ENCODE measurements around the gene SLC7A7.
"Not testable (repeated sequence)": the region's sequence is repeated elsewhere in the genome, so short reads cannot be mapped to it uniquely, and the experiment has no call there.

SLC7A7 gene

DNA sequence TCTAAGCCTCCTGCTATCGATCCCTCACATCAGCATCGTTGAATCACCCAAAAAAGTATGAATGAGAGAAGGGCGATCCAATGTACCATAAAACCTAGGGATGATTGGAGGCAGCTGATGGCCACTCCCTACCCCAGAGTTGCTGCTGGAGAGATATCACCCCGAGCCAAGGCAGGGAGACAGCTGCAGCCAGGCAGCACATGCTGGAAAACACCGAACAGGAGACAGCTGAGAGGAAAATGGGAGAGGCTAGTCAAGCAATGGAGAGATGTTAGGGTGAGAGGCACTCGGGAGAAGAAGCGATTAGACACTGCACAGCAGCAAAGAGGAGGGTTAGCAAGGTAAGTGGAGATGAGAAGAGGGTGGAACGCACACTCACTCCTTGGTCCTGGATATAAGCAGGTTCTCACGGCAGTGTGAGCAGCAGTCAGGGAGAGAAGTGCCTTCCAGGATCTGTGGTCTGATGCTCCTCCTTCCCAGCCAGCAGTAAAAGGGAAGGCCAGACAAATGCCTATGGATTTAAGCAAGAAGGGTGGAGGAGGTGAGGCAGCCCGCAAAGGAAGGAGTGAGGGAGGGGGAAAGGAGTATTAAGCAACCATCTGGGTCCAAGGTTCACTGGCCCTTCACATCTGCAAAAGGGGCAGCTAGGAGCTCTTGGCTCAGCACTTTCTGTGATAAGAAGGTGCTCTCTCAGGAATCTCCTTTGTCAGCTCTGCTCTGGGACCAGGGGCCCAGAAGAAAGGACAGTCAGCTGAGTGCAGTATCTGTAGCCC is at the start of gene SLC7A7:
Gene SLC7A7, minus strand, starts transcription at position 495 of the 773 bp plus-strand sequence. CDS start 2,037 bp downstream, outside the sequence.
- no peak for DNase-seq (ENCODE audit: low read depth in 1 of 2, low spot score in 1 of 2)

DNA sequence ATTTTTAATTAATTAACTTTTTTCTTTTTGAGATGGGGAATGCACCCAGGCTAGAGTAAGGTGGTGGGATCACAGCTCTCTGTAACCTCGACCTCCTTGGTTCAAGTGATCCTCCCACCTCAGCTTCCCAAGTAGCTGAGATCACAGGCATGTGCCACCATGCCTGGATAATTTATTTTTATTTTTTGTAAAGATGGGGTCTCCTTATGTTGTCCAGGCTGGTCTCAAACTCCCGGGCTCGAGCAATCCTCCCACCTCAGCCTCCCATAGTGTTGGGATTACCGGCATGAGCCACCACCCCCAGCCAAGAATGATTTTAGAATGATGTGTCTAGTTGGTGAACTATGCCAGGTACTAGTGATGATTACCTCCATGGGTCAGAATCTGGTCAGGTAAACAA is 49.7 kb upstream of the SLC7A7 start:
- no peak for DNase-seq (ENCODE audit: low read depth in 1 of 2, low spot score in 1 of 2)

DNA sequence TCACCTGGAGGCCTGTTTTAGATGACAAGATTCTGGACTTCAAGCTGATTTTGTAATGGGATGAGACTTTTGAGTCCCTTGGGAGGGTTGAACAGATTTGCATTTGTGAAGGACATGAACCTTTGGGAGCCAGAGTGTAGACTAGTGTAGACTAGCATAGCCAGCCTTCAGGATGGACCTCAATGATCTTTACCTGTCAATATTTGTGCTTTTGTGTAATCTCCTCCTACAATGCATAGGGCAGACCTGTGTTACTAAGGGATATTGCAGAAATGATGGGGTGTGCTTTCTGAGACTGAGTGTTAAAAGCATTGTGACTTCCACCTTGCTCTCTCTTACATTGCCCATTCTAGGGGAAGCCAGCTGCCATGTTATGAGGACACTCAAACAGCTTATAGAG is 46.4 kb upstream of the SLC7A7 start:
- no peak for DNase-seq (ENCODE audit: low read depth in 1 of 2, low spot score in 1 of 2)

DNA sequence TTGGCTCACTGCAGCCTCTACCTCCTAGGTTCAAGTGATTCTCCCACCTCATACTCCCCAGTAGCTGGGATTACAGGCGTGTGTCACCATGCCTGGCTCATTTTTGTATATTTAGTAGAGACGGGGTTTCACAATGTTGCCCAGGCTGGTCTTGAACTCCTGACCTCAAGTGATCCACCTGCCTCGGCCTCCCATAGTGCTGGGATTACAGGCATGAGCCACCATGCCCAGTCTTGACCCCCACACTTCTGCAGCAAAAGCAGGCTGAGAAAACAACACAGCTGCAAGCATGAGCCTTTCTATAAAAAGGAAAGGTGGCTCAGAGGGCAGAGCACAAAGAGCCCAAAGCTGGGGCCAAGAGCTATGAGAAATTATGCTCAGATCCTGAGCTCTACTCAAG is 45.1 kb upstream of the SLC7A7 start:
- not testable (repeated sequence) for DNase-seq (ENCODE audit: low read depth in 1 of 2, low spot score in 1 of 2)

DNA sequence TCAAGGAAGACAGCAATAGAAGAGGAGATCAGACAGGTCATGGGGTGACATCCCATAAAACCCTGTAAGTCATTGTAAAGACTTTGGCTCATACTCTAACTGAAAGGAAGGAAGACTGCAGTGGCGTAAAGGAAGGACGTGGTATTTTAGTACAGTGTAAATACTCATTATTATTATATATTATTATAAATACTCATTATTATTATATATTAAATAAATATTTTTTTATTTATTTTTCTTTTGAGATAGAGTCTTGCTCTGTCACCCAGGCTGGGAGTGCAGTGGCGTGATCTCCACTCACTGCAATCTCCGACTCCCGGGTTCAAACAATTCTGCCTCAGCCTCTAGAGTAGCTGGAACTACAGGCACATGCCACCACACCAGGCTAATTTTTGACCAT is 41.2 kb upstream of the SLC7A7 start:
- no peak for DNase-seq (ENCODE audit: low read depth in 1 of 2, low spot score in 1 of 2)

DNA sequence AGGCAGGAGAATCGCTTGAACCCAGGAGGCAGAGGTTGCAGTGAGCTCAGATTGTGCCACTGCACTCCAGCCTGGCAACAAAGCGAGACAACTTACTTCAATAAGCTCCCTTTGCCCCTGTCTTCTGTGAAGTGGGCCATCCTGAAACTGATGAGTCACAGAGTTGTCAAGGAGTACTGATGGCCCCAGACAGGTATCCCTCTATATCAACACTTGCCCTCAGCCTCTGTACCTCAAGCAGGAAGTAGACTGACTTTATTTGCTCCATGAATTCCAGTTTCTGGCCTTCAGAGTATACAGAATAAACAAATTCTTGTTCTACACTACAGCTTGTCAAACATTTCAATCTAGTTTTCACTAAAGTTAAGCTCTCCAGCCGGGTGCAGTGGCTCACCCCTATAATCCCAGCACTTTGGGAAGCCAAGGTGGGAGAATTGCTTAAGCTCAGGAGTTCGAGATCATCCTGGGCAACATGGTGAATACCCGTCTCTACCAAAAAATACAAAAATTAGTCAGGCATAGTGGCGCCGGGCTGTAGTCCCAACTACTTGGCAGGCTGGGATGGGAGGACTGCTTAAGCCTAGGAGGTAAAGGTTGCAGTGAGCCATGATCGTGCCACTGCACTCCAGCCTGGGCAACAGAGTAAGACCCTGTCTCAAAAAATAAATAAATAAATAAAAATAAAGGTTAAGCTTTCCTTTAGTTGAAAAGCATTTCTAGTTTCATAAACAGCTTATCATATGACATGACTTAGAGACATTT is 39.9 kb upstream of the SLC7A7 start:
- no peak for DNase-seq (ENCODE audit: low read depth in 1 of 2, low spot score in 1 of 2)

DNA sequence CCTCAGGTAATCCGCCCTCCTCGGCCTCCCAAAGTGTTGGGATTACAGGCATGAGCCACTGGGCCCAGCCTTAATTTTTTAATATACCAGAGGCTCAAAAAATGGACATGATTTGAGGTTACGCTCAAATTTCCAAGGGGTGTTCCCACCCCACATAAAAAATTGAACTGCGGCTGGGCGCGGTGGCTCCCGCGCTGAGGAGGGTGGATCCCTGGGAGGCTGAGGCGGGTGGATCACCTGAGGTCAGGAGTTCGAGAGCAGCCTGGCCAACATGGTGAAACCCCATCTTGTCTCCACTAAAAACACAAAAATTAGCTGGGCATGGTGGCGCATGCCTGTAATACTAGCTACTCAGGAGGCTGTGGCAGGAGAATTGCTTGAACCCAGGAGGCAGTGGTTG is 39.1 kb upstream of the SLC7A7 start:
- not testable (repeated sequence) for DNase-seq (ENCODE audit: low read depth in 1 of 2, low spot score in 1 of 2)

DNA sequence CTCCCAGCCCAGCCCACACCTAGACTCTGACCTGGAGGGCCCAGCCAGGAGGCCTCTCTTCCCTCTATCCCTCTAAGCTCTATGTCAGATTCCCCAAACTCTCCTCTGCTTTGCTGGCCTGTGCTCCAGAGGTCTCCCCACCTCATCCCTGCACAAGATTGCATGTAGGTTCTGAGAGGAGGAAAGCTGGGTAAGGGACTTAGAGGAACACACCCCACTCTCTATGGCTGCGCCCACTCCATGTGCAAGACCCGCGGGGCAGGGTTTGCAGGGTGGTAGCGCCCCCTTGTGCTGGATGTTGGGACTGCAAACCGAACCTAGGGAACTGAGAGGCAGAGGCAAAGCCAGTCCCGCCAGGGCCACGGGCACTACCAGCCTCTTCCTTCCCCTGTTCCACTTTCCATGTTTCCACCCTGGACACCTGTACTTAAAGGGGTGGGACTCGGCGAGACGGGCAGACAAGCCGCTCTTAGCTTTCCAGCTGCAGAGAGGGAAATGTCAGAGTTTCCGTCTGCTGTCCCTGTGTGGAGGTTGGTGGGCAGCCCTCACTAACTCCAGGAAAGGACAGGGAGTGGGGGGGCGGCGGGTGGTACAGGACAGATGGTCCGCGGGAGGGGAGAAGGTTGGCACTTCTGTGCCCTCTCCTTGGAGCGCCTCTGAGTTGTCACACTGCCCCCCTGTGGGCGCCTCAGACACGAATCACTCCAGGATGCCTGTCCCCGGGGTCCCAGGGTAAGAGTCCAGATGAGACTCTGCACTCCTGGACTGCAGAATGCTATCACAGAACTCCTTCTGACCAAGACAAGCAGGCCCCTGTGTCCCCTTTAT is 37.9 kb upstream of the SLC7A7 start:
- peak; percentile 80 to 93 for DNase-seq (ENCODE audit: low read depth in 1 of 2, low spot score in 1 of 2)

DNA sequence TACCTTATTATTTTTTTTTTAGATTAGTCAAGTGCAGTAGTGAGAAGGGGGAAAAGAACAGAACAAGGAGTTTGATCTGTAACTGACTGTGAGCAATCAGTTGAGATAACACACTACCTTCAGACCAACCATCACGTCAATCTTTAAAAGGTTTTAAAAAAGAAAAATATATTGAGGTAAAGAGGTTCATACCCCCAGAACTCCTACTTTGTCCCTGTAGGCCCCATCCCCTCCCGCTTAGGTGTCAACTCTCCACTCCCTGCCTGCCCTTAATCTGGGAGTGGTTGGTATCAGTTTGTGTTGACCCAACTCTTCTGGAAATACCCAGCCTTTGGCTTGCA is 37.3 kb upstream of the SLC7A7 start:
- no peak for DNase-seq (ENCODE audit: low read depth in 1 of 2, low spot score in 1 of 2)

DNA sequence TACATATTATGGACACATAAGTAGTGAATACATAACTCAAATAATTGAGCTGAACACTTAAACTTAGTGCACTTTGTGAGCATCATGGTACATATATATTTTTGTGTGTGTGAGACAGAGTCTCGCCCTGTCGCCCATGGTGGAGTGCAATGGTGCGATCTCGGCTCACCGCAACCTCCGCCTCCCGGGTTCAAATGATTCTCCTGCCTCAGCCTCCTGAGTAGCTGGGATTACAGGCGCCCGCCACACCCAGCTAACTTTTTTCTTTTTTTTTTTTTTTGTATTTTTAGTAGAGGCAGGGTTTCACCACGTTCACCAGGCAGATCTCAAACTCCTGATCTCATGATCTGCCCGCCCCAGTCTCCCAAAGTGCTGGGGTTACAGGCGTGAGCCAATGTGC is 36.9 kb upstream of the SLC7A7 start:
- DNase-seq (ENCODE audit: low read depth in 1 of 2, low spot score in 1 of 2), result not testable (repeated sequence)

DNA sequence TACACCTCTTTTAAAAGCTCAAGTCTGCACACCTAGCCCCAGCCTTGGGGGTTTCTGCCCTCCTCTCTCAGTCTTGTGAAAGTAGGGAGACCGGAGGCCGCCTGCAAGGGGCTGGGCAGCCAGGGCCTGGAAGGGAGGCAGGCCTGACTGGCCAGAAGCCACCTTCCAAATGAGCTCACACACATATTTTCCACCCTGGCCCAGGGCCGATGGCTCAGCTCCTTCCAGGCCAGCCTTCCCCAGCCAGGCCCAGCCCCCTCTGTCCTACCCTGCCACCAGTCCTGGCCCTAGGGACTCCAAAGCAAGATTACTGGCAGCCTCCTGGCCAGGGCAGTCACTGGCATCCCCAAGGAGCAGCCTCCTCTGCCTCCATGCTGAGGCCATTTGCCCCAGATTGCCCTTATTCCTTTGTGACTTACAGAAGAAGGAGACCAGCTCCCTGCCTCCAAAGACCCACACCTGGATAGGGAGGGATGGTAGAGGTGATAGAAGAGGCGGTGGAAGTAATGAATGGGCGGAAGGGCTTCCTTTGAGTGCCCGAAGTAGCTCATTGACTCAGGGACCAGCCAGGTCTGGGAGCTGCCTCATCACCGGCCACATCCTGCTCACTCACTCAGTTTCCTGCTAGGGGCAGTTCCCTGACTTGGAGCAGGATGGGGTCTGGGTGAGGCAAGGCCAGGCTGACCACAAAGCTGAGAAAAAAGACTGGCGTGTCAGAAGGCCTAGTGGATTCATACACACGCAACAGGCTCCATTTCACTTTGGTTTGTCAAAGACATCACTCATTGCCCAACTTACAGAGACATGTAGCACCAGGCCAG is 35.9 kb upstream of the SLC7A7 start:
- no peak for DNase-seq (ENCODE audit: low read depth in 1 of 2, low spot score in 1 of 2)

DNA sequence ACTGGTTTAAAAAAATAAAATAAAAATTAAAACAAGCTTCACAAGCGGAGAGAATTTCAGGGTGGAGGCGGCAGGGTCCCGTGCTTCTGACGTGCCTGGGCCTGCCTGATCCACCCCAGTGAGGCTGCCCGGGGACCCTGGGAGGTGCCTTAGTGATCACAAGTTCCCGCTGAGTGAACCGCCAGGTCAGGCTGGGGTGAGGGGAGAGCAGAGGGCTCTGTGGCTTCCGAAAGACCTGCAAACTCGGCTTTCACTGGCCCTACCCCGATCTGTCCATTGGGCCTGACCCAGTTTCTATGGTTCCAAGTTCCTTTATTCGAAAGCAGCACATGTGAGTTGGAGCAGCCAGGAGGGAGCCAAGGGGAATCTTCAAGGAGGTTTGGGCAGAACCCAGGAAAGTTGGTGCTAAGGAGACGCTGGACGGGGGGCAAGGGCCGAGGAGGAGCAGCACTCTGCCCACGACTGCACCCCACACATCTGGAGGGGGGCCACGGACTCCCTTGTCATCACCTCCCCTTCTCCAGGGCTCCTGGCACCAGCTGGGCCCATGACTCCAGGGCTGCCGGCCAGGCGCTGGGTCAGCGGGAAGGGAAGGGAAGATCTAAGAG is 34.1 kb upstream of the SLC7A7 start:
- no peak for DNase-seq (ENCODE audit: low read depth in 1 of 2, low spot score in 1 of 2)

DNA sequence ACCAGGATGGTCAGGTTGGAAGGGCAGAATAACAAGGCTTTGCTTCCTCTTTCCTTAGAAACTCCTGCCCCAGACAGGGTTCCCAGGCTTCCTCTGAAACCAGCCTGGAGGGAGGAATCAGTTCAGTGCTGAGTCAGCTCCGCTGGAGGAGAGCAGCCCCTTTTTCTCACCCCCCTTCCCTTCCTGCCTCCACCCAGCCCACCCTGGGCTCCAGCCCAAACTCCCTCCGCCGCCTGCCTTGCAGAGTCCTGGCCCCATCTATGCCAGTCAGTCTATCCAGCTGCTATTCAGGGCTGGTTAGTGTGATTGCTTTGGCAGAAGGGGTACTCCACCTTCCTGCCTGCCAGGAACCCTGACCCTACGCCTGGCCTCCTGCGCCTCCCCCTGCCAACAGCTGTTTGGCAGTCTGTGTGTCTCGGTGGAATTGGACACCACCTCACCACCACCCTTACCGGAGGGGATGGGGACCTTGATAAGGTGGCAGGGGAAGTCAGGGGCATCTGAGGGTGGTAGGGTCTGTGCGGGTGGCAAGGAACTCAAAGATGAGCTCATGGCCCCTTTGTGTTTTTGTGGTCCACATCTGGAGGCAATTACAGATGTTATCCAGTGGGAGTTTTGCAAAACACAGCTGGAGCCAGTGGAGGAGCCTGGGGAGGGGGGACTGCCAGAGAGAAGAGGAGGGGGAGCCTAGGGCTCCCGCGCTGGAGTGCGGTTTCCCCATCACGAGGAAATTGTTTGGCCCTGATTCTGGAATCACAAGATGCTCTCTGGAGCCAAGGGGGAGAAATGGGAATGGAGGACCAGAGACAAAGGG is 33.3 kb upstream of the SLC7A7 start:
- no peak for DNase-seq (ENCODE audit: low read depth in 1 of 2, low spot score in 1 of 2)

DNA sequence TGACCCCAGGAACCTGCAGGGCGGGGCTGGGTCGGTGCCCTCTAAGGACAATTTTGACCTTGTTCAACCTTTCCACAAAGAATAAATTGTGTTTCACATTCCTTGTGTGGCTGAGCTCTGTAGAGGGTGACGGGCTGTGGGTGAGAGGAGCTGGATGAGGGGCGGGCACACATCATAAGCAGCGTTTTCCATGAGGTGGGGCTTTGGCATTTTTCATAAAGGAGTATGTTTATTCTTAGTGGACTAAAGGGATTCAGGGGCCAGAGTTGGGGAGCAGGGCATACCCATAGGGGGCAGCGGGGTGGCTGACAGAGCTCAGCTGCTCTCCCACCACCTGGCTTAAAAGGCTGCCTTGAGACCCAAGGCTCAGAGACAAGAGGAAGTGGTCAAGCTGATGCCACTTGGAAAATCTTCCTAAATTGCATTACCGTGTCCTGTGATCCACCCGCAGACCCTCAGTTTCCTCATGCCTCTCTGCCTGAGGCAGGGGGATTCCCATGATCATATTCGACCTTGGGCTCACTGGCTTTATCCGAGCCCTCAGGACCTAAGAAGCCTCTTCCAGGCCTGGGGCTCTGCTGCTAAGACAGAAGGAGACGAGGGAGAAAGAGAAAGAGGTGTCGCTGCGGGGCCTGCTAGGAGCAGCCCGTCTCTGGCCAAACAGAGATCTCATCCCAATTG is 32.6 kb upstream of the SLC7A7 start:
- DNase-seq (ENCODE audit: low read depth in 1 of 2, low spot score in 1 of 2), result no peak

DNA sequence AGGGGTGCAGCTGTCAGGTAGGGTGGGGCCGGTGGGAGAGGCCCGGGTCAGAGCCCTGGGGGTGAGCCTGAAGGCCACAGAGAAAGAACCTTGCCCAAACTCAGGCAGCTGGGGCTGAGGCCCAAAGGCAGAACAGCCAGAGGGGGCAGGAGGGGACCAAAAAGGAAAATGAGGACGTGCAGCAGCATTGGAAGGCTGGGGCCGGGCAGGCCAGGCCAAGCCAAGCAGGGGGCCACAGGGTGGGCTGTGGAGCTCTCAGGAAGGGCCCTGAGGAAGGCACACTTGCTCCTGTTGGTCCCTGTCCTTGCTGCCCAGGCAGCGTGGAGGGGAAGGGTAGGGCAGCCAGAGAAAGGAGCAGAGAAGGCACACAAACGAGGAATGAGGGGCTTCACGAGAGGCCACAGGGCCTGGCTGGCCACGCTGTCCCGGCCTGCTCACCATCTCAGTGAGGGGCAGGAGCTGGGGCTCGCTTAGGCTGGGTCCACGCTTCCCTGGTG is 31.6 kb upstream of the SLC7A7 start:
- no peak for DNase-seq (ENCODE audit: low read depth in 1 of 2, low spot score in 1 of 2)

DNA sequence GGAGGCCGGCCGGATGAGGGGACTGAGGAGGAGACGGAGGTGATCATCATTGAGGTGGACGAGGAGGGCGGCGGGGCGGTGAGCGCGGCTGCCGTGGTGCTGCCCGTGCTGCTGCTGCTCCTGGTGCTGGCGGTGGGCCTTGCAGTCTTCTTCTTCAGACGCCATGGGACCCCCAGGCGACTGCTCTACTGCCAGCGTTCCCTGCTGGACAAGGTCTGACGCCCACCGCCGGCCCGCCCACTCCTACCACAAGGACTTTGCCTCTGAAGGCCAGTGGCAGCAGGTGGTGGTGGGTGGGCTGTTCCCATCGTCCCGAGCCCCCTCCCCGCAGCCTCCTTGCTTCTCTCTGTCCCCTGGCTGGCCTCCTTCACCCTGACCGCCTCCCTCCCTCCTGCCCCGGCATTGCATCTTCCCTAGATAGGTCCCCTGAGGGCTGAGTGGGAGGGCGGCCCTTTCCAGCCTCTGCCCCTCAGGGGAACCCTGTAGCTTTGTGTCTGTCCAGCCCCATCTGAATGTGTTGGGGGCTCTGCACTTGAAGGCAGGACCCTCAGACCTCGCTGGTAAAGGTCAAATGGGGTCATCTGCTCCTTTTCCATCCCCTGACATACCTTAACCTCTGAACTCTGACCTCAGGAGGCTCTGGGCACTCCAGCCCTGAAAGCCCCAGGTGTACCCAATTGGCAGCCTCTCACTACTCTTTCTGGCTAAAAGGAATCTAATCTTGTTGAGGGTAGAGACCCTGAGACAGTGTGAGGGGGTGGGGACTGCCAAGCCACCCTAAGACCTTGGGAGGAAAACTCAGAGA is 30.8 kb upstream of the SLC7A7 start:
- no peak for DNase-seq (ENCODE audit: low read depth in 1 of 2, low spot score in 1 of 2)

DNA sequence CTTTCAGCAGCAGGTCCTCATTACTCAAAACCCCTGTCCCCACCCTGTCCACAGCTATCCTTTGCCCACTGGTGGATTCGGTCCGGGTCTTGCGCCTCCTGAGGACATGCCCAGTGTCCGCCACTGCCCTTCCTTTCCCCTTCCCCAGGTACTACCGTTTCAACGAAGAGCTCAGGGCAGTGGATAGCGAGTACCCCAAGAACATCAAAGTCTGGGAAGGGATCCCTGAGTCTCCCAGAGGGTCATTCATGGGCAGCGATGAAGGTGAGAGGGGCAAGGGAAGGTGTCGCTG is 29.8 kb upstream of the SLC7A7 start:
- DNase-seq (ENCODE audit: low read depth in 1 of 2, low spot score in 1 of 2), result no peak
